Mesenchymal stem cell (in vitro differentiated cells and primary cell): Measurements from ENCODE around the gene TENM3.

Experiments used
- DNase-seq: peaks from one replicate; pipeline ENCODE4 v3.0.0-alpha.2; 2013
- H2AFZ ChIP-seq: one replicate; pipeline ENCODE4 v1.6.1; 2013; ENCODE audit warnings: low read depth, mild to moderate bottlenecking, control low read depth, inconsistent platforms, low read length, moderate library complexity
- H2AK5ac ChIP-seq: 2 replicates; pipeline ENCODE4 v1.6.1; 2013; ENCODE audit warnings: low read length, moderate library complexity, mild to moderate bottlenecking, inconsistent platforms; ENCODE audit not compliant: severe bottlenecking
- H2BK120ac ChIP-seq: one replicate; pipeline ENCODE4 v1.6.1; 2013; ENCODE audit warnings: low read depth, mild to moderate bottlenecking, inconsistent platforms, low read length, moderate library complexity
- H2BK12ac ChIP-seq, 2 experiments: one replicate each; pipeline ENCODE4 v1.6.1; 2013; ENCODE audit warnings: inconsistent platforms in 2 of 2, low read length in 2 of 2, mild to moderate bottlenecking in 2 of 2, moderate library complexity in 2 of 2, control low read depth in 1 of 2
- H2BK15ac ChIP-seq: one replicate; pipeline ENCODE4 v1.6.1; 2013; ENCODE audit warnings: mild to moderate bottlenecking, low read depth, inconsistent platforms; ENCODE audit not compliant: poor library complexity, severe bottlenecking
- H2BK5ac ChIP-seq: 2 replicates; pipeline ENCODE4 v1.6.1; 2013; ENCODE audit warnings: low read depth, mild to moderate bottlenecking, low read length, control low read depth, inconsistent platforms; ENCODE audit not compliant: poor library complexity, severe bottlenecking
- H3K14ac ChIP-seq, 2 experiments: one replicate each; pipeline ENCODE4 v1.6.1; 2013; ENCODE audit warnings: inconsistent platforms in 2 of 2, low read length in 2 of 2, control low read depth in 1 of 2, mild to moderate bottlenecking in 1 of 2, moderate library complexity in 1 of 2
- H3K18ac ChIP-seq, 2 experiments: one replicate each; pipeline ENCODE4 v1.6.1; 2013; ENCODE audit warnings: inconsistent platforms in 2 of 2, low read length in 2 of 2, control low read depth in 1 of 2, low read depth in 1 of 2, mild to moderate bottlenecking in 1 of 2
- H3K23ac ChIP-seq, 2 experiments: one replicate each; pipeline ENCODE4 v1.6.1; 2013; ENCODE audit warnings: inconsistent platforms in 2 of 2, low read length in 2 of 2, mild to moderate bottlenecking in 2 of 2, moderate library complexity in 2 of 2, control low read depth in 1 of 2
- H3K27ac ChIP-seq: 2 replicates; pipeline ENCODE4 v1.5.1; 2013; ENCODE audit warnings: mild to moderate bottlenecking, moderate library complexity, low read length, control low read depth, inconsistent platforms; ENCODE audit not compliant: poor library complexity, severe bottlenecking
- H3K27me3 ChIP-seq, 2 experiments: 2 replicates each; pipeline versions ENCODE4 v1.6.1 to v1.7.0; 2013; ENCODE audit warnings: low read length in 2 of 2, mild to moderate bottlenecking in 2 of 2, moderate library complexity in 2 of 2, control low read depth in 1 of 2, inconsistent platforms in 1 of 2; ENCODE audit not compliant: control insufficient read depth in 1 of 2, insufficient read depth in 1 of 2
- H3K36me3 ChIP-seq, 2 experiments: 2 replicates each; pipeline versions ENCODE4 v1.6.1 to v1.7.0; 2013; ENCODE audit warnings: low read length in 2 of 2, control low read depth in 1 of 2, inconsistent platforms in 1 of 2, low read depth in 1 of 2, mild to moderate bottlenecking in 1 of 2; ENCODE audit not compliant: insufficient read depth in 2 of 2, control insufficient read depth in 1 of 2
- H3K4ac ChIP-seq, 2 experiments: one replicate each; pipeline ENCODE4 v1.6.1; 2013; ENCODE audit warnings: inconsistent platforms in 2 of 2, low read length in 2 of 2, mild to moderate bottlenecking in 2 of 2, moderate library complexity in 2 of 2, control low read depth in 1 of 2, low read depth in 1 of 2
- H3K4me1 ChIP-seq: 2 replicates; pipeline ENCODE4 v1.6.1; 2013; ENCODE audit warnings: low read depth, low read length, control low read depth; ENCODE audit not compliant: control insufficient read depth, insufficient read depth
- H3K4me2 ChIP-seq: 2 replicates; pipeline ENCODE4 v1.6.1; 2013; ENCODE audit warnings: low read length, mild to moderate bottlenecking, inconsistent platforms; ENCODE audit not compliant: poor library complexity, severe bottlenecking
- H3K4me3 ChIP-seq, 2 experiments: 2 replicates each; pipeline versions ENCODE4 v1.5.1 to v1.7.0; 2013; ENCODE audit warnings: low read length in 2 of 2, mild to moderate bottlenecking in 2 of 2, control low read depth in 1 of 2, low read depth in 1 of 2; ENCODE audit not compliant: insufficient read depth in 1 of 2
- H3K79me1 ChIP-seq: replicated peaks from 2 replicates; pipeline ENCODE4 v1.6.1; 2013; ENCODE audit warnings: mild to moderate bottlenecking, control low read depth, low read length, inconsistent platforms; ENCODE audit not compliant: poor library complexity, severe bottlenecking
- H3K9ac ChIP-seq: 2 replicates; pipeline ENCODE4 v1.7.0; 2013; ENCODE audit warnings: mild to moderate bottlenecking, low read length, moderate library complexity
- H3K9me3 ChIP-seq: 2 replicates; pipeline ENCODE4 v1.7.0; 2013; ENCODE audit warnings: mild to moderate bottlenecking, low read length; ENCODE audit not compliant: control insufficient read depth
- H4K8ac ChIP-seq: one replicate; pipeline ENCODE4 v1.6.1; 2013; ENCODE audit warnings: inconsistent platforms, mild to moderate bottlenecking, low read length, moderate library complexity
- H4K91ac ChIP-seq: one replicate; pipeline ENCODE4 v1.6.1; 2013; ENCODE audit warnings: mild to moderate bottlenecking, low read length, inconsistent platforms
- WGBS: methylation state at CpG from one replicate; pipeline ENCODE4 v1.1.7; 2013; ENCODE audit warnings: mixed read lengths; 5-methylcytosine and 5-hydroxymethylcytosine counted together

Gene TENM3

DNA sequence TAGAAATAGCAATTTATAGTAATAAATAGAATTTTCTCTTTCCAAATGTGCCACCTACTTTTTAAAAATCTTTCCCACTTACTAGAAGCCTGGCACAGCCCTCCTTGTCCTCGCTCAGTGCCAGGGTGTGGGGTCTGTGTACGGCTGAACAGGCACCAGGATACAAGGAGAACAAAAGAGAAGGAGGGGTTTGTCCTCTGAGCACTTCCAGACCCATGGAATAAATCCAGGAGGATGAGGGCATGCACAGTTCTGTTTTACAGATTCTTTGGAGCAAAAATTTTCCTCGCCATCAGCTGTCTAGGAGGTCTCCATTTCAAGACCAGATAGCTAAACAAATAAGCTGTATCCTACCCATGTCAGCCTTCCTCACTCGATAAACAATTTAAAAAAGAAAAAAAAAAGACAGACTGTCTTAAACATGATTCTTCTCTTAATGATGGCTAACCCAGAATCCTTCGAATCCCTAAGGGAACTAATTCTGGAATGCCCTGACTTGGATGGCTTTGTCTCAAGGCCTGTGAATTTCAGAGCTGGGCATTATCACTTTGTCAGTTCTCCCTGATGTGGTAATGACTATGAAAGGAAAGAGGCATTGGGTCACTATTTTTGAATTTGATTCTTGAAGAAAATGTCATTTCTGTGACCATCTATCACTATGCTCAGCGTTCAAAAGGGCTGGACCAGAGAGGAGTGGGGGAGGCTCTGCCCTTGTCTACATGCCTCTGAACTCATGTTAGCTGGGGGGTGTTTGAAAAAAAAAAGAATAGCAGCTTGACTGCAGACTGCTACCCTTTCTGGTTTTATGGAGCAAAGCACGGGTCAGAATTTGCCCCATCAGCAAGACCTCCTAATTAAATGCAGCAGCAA is 523.0 kb downstream of the TENM3 start:
- no peak overlapping the region for H3K4ac ChIP-seq
- no peak overlapping the region for H2BK15ac ChIP-seq
- H3K23ac ChIP-seq = no peak overlapping the region
- no peak overlapping the region for H4K8ac ChIP-seq
- WGBS = 95% methylated on average over 7 of the region's 7 CpGs
- H3K4me1 ChIP-seq = peaks cover 6% of the 10 kb centered on the region
- H4K91ac ChIP-seq = no peak overlapping the region
- H3K79me1 ChIP-seq = peaks cover 5% of the 10 kb centered on the region
- H3K9ac ChIP-seq = no peak overlapping the region
- no peaks in the 10 kb centered on the region for H3K27me3 ChIP-seq
- H2BK120ac ChIP-seq = no peak overlapping the region
- no peak for DNase-seq
- H3K27ac ChIP-seq = no peak overlapping the region
- H3K36me3 ChIP-seq = no peaks in the 10 kb centered on the region
- no peaks in the 10 kb centered on the region for H3K9me3 ChIP-seq
- H3K18ac ChIP-seq = no peak overlapping the region
- no peak overlapping the region for H2AK5ac ChIP-seq
- no peak overlapping the region for H2BK12ac ChIP-seq
- no peak overlapping the region for H2BK5ac ChIP-seq
- H3K14ac ChIP-seq = no peak overlapping the region
- no peak overlapping the region for H3K4me2 ChIP-seq
- H3K4me3 ChIP-seq = no peak overlapping the region
- H2AFZ ChIP-seq = no peak overlapping the region

DNA sequence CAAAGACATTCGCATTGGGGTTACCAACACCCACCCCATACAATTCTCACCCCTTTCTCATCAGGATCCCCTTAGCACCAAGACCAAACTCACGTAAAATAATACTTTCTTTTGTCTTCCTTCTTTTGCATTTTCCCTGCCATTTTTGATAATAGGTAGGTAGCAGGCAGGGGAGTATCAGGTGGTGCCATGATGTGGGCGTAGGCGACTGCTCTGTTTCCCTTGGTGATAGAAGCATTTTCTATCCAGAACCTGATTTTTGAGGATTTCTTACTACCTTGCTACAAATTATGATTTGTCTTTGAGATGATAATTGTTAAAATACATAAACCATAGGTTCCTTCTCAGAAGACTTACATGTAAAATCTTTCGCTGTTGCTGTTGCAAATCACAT is 523.7 kb downstream of the TENM3 start:
- no peak overlapping the region for H3K14ac ChIP-seq
- DNase-seq = no peak
- H3K79me1 ChIP-seq = peaks cover 5% of the 10 kb centered on the region
- no peak overlapping the region for H2BK12ac ChIP-seq
- no peak overlapping the region for H3K18ac ChIP-seq
- no peak overlapping the region for H3K4me3 ChIP-seq
- H4K8ac ChIP-seq = no peak overlapping the region
- H3K4me1 ChIP-seq = peaks cover 8% of the 10 kb centered on the region
- no peak overlapping the region for H3K23ac ChIP-seq
- no peak overlapping the region for H2AK5ac ChIP-seq
- no peaks in the 10 kb centered on the region for H3K27me3 ChIP-seq
- H3K9me3 ChIP-seq = no peaks in the 10 kb centered on the region
- H4K91ac ChIP-seq = no peak overlapping the region
- H3K4ac ChIP-seq = no peak overlapping the region
- no peak overlapping the region for H2BK120ac ChIP-seq
- no peak overlapping the region for H3K27ac ChIP-seq
- no peak overlapping the region for H2AFZ ChIP-seq
- no peak overlapping the region for H3K9ac ChIP-seq
- WGBS = 94% methylated on average over 2 of the region's 5 CpGs
- no peaks in the 10 kb centered on the region for H3K36me3 ChIP-seq
- no peak overlapping the region for H3K4me2 ChIP-seq
- H2BK5ac ChIP-seq = no peak overlapping the region
- H2BK15ac ChIP-seq = no peak overlapping the region

DNA sequence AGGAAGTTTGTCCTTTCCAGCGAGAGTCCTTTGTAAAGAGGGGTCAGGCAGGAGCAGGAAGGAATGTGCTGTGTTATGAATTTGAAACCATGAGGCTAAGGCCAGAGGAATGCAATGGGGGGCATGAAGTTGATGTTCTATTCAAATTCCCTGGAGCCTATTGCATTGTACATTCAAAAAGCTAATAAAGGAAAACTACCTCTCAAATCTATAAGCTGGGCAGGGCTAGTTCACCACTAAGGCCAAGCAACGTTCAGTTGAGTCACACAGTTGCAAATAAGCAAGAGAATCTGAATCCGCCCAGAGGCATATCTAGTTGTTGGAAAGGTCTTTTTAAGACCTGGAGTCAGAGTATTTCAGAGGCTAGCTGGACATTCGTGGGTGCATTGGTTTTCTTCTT is 525.6 kb downstream of the TENM3 start:
- 74% methylated on average over 4 of the region's 4 CpGs for WGBS
- Histone ChIP-seq H2BK12ac (no peak overlapping the region), H3K4me2 (no peak overlapping the region), H3K27me3 (no peaks in the 10 kb centered on the region), H4K8ac (no peak overlapping the region), H2AFZ (no peak overlapping the region), H3K4me3 (no peak overlapping the region), H3K4me1 (peaks cover 9% of the 10 kb centered on the region), H3K18ac (no peak overlapping the region), H3K9me3 (no peaks in the 10 kb centered on the region), H2AK5ac (no peak overlapping the region), H2BK5ac (no peak overlapping the region), H3K36me3 (peaks cover 0 to 3% of the 10 kb centered on the region in 2 experiments), H2BK120ac (no peak overlapping the region), H2BK15ac (no peak overlapping the region), H3K79me1 (peaks cover 3% of the 10 kb centered on the region), H3K4ac (no peak overlapping the region), H3K27ac (peak overlapping the region; percentile 25), H3K9ac (no peak overlapping the region), H3K14ac (no peak overlapping the region), H4K91ac (no peak overlapping the region), H3K23ac (no peak overlapping the region)
- no peak for DNase-seq

DNA sequence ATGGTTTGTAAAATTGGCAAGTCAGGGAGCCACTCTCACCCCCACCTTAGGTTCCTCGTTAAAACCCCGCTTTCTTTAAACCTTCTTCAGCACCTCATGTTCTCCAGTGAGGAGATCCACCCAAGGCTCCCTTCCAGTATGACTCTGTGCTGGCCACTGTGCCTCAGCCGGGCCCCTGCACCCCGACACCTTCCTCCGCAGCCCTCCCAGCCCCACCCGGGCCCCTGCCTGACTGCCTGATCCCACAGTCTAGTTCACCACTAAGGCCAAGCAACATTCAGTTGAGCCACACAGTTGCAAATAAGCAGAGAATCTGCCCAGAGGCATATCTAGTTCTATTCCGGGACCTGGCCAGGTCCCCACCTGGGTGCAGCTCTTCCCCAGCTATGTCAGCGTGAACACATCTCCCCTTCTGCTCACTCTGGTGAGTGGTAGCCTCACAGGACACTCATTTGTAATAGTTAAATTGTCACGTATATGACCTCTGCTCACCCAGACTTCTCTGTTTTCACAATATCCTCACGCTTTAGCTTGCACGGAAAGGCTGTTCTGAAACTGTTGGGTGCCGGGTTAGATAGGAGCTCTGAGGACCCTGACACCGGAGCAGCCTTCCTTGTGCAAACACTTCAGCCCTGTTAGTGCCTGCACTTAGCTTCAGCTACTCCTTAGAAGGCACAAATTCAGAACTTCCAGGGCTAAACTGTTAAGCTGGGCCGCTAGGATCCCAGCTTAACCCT is 527.2 kb downstream of the TENM3 start:
- Histone ChIP-seq H3K9ac (no peak overlapping the region), H3K27ac (peak overlapping the region; percentile 73)

More for the DNA sequence above, 527.2 kb downstream of the TENM3 start:
- Histone ChIP-seq H2AFZ (no peak overlapping the region), H3K23ac (no peak overlapping the region), H3K4me3 (no peak overlapping the region), H3K4me1 (peaks cover 9% of the 10 kb centered on the region), H2AK5ac (peak overlapping the region; percentile 21), H2BK15ac (no peak overlapping the region), H4K8ac (no peak overlapping the region), H2BK5ac (no peak overlapping the region), H4K91ac (no peak overlapping the region), H3K27me3 (no peaks in the 10 kb centered on the region), H3K18ac (no peak overlapping the region), H2BK120ac (no peak overlapping the region), H3K79me1 (peaks cover 1% of the 10 kb centered on the region), H3K14ac (no peak overlapping the region), H2BK12ac (no peak overlapping the region), H3K4ac (no peak overlapping the region), H3K4me2 (peak overlapping the region; percentile 6), H3K9me3 (no peaks in the 10 kb centered on the region), H3K36me3 (peaks cover 7% of the 10 kb centered on the region in 2 experiments)
- no peak for DNase-seq
- WGBS = 94% methylated on average over 14 of the region's 14 CpGs
